Hepatocyte (in vitro differentiated cells): ENCODE measurements around the gene RND1.

ENCODE experiments used
- CTCF ChIP-seq: fragments of 200-600 bp; sonication (generic); IDR thresholded peaks from 2 replicates; pipeline ENCODE4 v1.5.1; 2016; ENCODE audit warnings: antibody characterized with exemption, mild to moderate bottlenecking; ENCODE audit not compliant: poor library complexity
- EZH2phosphoT487 ChIP-seq: fragments of 200-600 bp; sonication (generic); IDR thresholded peaks from one replicate; pipeline ENCODE4 v1.6.1; 2018; ENCODE audit warnings: antibody characterized with exemption, mild to moderate bottlenecking, low read depth, moderate library complexity; ENCODE audit not compliant: unreplicated experiment, severe bottlenecking

DNA sequence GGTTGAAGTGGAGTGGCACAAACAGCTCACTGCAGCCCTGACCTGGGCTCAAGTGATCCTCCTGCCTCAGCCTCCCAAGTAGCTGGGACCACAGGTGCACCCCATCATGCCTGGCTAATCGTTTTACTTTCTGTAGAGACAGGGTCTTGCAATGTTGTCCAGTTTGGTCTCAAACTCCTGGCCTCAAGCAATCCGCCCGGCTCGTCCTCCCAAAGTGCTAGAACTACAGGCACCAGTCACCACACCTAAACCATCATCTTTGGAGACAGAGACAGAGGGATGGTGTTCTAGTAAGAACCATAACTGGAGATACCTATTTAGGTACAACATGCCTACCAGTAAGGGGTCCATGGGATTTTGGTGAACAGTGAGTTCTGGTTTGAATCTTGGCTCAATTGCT is 11.2 kb downstream of the RND1 start:
- no peak for TF ChIP-seq CTCF
- no peak for TF ChIP-seq EZH2phosphoT487
